Uterine smooth muscle cell (primary cell): ENCODE data around the gene FADD. TPM values are rescaled to one million over a fixed set of nuclear protein-coding genes. Genes with fewer than 3 reads are reported as not detected.

ENCODE experiments used
- total RNA-seq: library from RNA; depleted of rRNA; stranded (reverse); fragments of >200 nt; gene quantifications from 2 replicates; pipeline ENCODE4 v1.2.3, GENCODE V29; 2014

FADD gene, protein sequence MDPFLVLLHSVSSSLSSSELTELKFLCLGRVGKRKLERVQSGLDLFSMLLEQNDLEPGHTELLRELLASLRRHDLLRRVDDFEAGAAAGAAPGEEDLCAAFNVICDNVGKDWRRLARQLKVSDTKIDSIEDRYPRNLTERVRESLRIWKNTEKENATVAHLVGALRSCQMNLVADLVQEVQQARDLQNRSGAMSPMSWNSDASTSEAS
- total RNA-seq, result 52.6 and 79.7 TPM in 2 replicates

DNA sequence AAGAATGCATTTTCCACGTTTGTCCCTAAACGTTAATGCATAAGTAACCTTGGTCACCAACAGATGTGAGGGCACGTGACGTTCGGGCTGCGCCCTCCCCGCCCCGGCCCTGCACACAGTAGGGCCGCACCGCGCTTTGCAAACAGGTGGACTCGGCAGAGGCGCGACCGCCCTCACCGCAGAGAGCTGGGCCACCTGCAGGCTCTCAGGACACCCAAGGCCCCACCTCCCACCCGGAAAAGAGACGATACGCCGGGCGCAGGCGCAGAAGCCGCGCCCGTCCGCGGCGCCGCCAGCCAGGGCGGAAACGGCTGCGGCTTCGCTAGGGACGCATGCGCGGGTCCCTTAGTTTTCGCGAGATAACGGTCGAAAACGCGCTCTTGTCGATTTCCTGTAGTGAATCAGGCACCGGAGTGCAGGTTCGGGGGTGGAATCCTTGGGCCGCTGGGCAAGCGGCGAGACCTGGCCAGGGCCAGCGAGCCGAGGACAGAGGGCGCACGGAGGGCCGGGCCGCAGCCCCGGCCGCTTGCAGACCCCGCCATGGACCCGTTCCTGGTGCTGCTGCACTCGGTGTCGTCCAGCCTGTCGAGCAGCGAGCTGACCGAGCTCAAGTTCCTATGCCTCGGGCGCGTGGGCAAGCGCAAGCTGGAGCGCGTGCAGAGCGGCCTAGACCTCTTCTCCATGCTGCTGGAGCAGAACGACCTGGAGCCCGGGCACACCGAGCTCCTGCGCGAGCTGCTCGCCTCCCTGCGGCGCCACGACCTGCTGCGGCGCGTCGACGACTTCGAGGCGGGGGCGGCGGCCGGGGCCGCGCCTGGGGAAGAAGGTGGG lies at the start of gene FADD:
TSS of gene FADD (plus strand) at position 377 of the 831 bp plus-strand sequence. CDS start at position 541, 164 bp downstream.

Other genes starting within 250 kb of the FADD start
- gene ANO1, start 125.0 kb upstream of the FADD start, total RNA-seq, result not detected in 2 replicates
- 34.6 and 45.4 TPM in 2 replicates for gene PPFIA1, start 67.4 kb downstream of the FADD start, total RNA-seq
- 530 and 718 TPM in 2 replicates for gene CTTN, start 195.2 kb downstream of the FADD start, total RNA-seq